ACHN (cell line): Measurements from ENCODE around the gene UPF2.
A peak's percentile ranks its signal among the peaks of the same experiment; 100 is the strongest.

ENCODE experiments used
- DNase-seq: peaks from one replicate; pipeline ENCODE4 v3.0.0-alpha.2; 2015
- in situ Hi-C: cut with HindIII; loops from 2 replicates; pipeline ENCODE4 v1.10.0; 2017; ENCODE audit warnings: low sequenced_read_pairs, low pct_ligation_motif_present, low pct_unique_long_range_greater_than_20kb

The UPF2 gene

DNA sequence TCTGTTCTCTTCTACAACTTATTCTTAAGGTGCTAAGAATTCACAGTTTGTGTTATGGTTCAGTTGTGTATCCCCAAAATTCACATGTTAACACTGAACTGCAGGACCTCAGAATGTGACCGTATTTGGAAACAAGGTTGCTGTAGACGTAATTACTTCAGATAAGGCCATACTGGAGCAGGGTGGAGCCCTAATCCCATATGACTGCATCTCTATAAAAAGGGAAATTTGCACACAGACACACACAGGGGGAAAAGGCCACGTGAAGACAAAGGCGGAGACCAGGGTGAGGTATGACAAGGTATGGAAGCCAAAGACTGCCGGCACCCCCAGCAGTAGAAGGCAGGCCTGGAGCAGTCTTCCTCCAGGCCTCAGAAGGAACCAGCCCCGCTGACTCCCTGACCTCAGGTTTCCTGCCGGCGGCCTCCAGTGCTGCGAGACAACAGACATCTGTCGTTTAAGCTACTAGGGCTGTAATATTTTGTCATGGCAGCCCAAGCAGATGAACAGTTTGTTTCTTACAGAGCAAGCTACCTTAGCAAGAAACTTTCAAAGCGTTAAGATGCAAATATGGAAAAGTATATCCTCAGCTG lies 120.7 kb downstream of the UPF2 start:
- in situ Hi-C loops = no loop called here
- no peak for DNase-seq

DNA sequence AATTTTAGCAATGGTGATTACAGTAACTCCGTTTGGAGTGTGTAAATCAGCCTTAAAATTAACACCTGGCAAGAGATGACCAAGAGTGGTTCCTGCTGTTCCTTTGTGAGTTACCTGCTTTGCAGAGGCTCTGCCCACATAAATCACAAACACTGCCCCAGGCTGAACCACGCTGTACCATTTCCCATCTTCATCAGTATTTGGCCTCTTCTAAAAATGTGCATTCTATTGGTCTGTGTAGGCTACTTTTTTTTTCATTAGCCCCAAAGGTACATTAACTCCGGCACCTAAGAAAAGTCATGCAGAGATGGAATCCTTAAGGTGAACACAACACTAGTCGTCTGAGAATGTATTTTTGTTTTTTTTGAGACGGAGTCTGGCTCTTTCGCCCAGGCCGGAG lies 123.3 kb downstream of the UPF2 start:
- no peak for DNase-seq
- in situ Hi-C loops = no loop called here

DNA sequence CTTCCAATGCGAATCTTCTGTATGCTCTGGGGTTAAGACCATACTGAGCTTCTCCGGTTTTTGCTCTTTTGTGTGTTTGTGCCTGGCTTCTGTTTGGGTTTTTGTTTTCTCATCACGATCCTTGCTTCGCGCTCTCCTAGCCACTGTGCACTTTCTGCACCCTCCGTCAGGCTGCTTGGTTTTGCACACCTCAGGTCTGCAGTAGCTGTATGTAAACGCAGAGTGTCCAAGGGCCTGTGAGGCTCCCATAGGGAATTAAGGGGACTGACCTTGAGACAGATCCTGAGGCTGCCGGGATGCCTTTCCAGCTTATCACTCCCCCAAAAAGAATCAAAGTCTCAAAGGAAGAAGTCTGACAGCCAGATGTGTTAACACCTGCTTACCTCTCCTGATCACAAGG lies 124.2 kb downstream of the UPF2 start:
- in situ Hi-C loops = no loop called here
- DNase-seq = no peak

GRCh38 chr10:11913079-11913641 lies 129.4 kb downstream of the UPF2 start:
- no peak for DNase-seq
- in situ Hi-C loops = no loop called here

GRCh38 chr10:11910102-11910501 lies 132.5 kb downstream of the UPF2 start:
- DNase-seq = no peak
- in situ Hi-C loops = no loop called here

GRCh38 chr10:11909618-11910017 lies 133.0 kb downstream of the UPF2 start:
- in situ Hi-C loops = no loop called here
- no peak for DNase-seq

DNA sequence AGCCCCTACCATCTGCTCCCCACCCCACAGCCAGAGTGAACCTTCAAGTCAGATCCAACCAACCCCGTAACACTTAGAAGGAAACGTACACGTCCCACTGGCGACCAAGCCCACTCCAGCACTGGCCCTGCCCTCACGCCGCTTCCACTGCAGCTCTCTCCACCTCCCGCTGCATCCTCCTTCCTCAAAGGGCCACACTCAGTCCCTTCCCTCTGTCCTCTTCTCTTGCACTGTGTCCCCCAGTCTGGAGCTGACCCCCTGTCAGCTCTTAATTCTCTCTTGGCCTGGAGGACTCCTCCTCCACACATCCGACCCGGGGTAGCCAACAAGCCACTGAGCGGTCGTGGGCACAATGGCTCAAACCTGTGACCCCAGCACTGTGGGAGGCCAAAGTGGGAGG lies 133.6 kb downstream of the UPF2 start:
- no peak for DNase-seq
- in situ Hi-C loops = no loop called here

DNA sequence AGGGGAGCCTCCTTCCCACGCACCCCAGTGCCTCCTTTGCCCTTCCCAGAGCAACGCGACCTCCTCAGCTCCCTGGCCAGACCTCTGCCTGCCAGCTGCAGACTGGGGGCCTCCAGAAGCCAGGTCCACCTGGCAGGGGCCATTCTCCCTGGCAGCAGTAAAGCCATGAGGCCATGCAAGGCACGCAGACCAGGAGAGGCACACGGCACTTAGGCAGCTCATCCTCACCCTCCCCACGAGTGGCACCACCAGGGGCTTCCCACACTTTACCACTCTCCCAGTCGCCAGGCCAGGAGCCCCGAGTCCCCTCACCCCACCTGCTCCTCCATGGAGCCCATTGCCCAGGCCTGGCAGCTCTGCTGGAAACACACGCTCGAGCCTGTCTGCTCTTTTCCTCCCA lies 134.1 kb downstream of the UPF2 start:
- in situ Hi-C loops = no loop called here
- DNase-seq = no peak

DNA sequence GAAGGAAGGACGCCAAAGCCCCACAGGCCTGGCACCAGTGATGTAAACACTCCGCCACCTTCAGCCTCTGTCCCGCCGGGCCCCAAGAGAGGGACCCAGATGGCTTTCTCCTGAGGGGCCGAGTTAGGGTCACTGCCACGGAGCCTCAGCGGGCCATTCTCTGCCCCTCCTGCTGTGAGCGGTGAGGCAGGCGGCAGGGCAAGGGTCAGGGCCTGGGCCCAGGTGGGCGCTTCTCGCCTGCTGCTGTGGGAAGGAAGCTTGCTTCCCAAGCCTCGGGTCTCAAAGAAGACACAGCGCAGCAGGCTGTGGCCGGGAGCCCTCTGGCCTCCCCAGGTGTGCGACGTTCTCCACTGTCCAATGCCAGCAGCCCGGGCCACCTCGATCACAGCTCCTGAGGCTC lies 134.7 kb downstream of the UPF2 start:
- DNase-seq = no peak
- in situ Hi-C loops = no loop called here

GRCh38 chr10:11906714-11907113 lies 135.9 kb downstream of the UPF2 start:
- no peak for DNase-seq
- in situ Hi-C loops = no loop called here

DNA sequence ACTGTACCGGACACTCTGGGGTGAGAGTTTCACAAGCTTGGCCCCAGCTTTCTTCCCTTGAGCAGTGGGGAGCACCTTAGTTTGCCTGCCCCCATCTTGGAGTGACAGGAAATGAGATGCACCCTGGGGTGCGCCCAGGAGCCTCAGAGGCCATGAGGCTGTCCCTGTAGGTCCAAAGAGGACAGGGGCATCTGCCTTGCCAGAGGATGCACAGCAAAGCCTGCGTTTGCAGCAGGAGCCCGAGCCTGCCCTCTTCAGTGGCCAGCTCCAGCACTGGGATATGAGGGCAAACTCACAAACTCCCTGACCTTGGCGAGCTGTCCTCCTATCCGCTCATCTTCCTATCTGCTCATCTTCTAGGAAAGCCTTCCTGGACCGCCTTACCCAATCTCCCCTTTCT lies 140.0 kb downstream of the UPF2 start:
- in situ Hi-C loops = no loop called here
- no peak for DNase-seq

DNA sequence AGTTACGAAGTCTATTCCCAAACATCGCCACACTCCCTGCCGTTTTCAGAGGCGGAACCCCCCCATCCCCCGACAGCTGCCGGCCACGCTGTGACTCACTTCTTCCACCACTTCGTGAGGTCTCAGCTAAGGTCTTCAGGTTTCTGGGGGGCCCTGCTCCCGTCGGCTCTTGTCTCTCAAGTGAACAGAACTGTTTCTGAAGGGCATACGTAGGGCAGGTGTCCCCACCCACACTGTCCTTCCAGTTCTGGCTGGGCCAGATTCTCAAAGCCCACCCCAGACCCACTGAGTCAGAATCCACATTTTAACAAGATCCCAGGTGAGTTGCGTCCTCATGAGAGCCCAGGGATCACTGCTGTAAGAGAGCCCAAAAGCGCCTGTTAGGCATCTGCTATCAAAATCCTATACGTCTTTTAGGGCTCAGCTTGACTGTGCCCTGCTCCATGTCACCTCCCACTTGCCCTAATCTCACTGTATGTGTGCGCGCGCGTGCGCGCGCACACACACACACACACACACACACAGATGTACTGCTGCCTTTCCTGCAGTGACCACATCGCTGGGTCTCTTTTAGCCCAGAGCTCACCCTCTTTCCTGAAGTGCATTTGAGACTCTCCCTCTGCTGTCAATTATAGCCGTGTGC lies 140.7 kb downstream of the UPF2 start:
- DNase-seq = no peak
- in situ Hi-C loops = no loop called here

DNA sequence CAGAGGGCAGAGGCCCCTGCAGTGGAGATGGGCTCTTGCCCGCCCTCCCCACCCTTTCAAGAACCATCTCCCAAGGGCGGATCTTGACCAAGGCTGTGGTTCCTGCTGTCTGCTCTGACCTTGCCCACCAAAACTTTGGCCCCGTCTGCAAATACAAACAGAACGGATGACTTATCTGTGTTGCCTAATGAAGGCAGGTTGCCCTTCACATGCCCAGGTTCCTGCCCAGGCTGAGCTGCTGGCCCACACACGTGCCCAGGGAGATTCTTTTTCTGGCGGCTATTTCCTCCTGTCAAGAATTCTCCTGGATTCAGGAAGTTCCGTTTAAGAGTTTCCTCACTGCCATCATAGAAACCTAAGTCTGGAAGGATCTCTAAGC lies 141.2 kb downstream of the UPF2 start:
- DNase-seq = no peak
- in situ Hi-C loops = no loop called here

DNA sequence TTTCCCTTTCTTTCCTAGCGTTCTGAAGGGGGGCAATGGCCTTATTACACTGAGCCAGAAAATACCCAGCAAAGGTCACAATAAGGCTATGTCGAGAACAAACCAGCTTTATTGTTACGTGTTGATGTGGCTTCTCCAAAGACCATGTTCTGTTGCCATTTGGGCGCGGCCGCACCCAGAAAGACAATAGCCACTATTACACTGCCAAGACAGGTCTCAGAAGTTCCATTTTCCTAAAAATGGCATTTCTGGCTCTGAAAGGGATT lies 141.6 kb downstream of the UPF2 start:
- in situ Hi-C loops = no loop called here
- DNase-seq = no peak

DNA sequence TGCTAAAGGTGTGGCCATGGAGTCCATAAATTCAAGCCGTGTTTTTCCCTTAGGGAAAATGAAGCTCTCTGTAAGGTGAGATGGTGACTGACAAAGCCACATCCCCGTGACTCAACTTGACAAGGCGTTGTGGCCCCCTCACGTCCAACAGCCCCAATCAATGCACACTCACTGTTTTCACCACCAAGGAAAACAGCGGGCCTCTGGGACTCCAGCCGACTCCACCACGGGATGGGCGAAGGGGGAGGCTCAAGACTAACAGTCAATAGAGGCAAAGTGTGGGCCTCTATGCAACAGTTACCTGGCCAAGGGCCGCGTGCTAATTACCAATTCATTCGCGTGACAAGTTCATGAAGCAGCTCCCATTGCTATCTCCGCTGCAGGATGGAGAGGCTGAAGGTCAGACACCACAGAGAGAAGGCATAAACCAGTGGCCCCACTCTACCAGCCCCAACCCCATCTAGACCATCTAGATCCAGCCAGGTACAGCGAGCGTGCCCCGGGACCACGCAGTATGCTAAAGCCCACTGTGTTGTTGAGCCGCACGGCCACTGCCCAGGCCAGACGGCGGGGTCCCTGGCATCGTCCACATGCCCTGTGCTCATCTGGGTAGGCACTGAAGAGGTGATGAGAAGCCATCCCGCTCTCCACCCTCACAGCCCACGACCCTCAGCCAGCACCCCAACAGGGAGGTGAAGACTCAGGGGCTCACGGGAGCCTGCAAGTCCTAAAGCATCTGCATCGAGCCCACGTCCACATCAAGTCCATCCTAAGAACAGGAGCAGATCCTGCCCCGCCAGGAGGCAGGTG lies 143.3 kb downstream of the UPF2 start:
- in situ Hi-C loops = no loop called here
- DNase-seq = no peak

- in situ Hi-C loops = no loop called here
These were observed 144.1 kb downstream of the UPF2 start for GRCh38 chr10:11898372-11899066.

GRCh38 chr10:11898033-11898371 lies 144.6 kb downstream of the UPF2 start:
- peak; percentile 31 for DNase-seq
- in situ Hi-C loops = no loop called here

More at GRCh38 chr10:11898372-11899066, 144.1 kb downstream of the UPF2 start:
- no peak for DNase-seq

GRCh38 chr10:11896549-11897200 lies 145.9 kb downstream of the UPF2 start:
- in situ Hi-C loops = no loop called here
- DNase-seq = no peak

GRCh38 chr10:11895598-11895997 lies 147.0 kb downstream of the UPF2 start:
- in situ Hi-C loops = no loop called here
- no peak for DNase-seq
